ENCODE results near the gene LYSET.
"Not testable (repeated sequence)": the region's sequence is repeated elsewhere in the genome, so short reads cannot be mapped to it uniquely, and the experiment has no call there.

The LYSET gene

DNA sequence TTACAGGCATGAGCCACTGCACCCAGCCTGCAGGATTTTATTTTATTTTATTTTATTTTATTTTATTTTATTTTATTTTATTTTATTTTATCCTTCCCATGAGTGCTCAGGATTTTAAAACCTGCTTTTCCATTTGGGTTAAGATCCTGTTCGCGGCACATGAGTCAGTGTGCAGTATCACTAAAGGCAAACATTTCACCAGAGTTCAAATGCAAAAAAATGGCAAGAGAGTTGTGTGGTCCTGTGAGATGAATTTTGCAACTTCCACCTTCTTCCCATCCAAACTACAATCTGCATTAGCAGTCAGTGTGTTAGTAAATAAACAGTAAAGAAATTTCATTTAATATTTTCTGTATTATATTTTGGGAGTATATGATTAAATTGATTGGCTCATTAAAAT is 29.4 kb upstream of the LYSET start:
- Histone ChIP-seq H3K36me3 (ENCODE audit: control insufficient read depth, insufficient read depth, low read length) (no peaks in the 10 kb centered on the region), H3K27ac (ENCODE audit: low read depth, low read length, severe bottlenecking) (no peak overlapping the region), H3K4me3 (ENCODE audit: extremely low read depth, insufficient read depth, low read length, poor library complexity, severe bottlenecking) (no peak overlapping the region), H3K9me3 (ENCODE audit: control insufficient read depth, low read length) (no peaks in the 10 kb centered on the region), H3K4me1 (ENCODE audit: control insufficient read depth, insufficient read depth, low read length, poor library complexity, severe bottlenecking) (no peaks in the 10 kb centered on the region)
- WGBS, 2 experiments (ENCODE audit: insufficient coverage in 2 of 2) = no CpG with 5 or more reads among the region's 2 CpGs

DNA sequence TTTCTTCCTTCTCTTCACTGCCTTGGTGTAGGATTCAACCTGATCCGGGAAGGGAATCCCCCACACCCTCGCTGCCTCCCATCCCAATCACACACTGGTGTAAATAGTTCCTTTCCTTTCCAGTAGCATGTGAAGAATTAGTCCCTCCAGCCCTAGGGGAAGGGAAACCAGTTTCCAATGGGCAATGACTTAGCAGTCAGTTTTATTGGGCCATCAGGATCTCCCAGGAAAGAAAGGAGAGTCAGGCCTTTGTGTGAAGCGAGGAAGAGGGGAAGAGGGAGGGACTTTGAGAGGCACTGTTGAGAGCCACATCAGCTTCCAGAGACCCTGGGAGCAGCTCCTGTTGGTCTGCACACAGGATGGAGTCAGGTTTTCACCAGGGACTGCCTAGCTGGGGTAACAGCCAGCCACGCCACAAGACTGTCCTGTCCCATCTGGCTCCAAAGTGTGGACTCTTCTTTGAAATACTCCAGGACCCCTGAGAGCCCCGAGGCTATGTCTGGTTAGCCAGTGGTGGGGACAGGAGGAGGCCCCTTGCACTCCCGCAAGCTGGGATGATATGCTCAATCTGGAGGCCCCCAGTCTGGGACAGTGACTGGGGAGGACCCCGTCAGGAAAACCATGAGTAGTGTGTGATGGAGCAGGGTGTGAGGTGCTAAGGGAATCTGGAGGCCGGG is 28.3 kb upstream of the LYSET start:
- no peaks in the 10 kb centered on the region for H3K36me3 ChIP-seq (ENCODE audit: control insufficient read depth, insufficient read depth, low read length)
- WGBS, 2 experiments (ENCODE audit: insufficient coverage in 2 of 2) = 87 to 91% methylated on average over 4 of the region's 8 CpGs

DNA sequence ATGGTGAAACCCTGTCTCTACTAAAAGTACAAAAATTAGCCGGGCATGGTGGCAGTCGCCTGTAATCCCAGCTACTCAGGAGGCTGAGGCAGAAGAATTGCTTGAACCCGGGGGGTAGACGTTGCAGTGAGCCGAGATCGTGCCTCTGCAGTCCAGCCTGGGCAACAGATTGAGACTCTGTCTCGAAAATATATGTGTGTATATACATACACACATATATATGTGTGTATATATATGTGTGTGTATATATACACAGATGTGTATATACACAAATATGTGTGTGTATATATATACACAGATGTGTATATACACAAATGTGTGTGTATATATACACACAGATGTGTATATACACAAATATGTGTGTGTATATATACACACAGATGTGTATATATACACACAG is 26.8 kb upstream of the LYSET start:
- not testable (repeated sequence) for H3K4me3 ChIP-seq (ENCODE audit: extremely low read depth, insufficient read depth, low read length, poor library complexity, severe bottlenecking)
- WGBS, 2 experiments (ENCODE audit: insufficient coverage in 2 of 2) = 87 to 88% methylated on average over 4 to 6 of the region's 7 CpGs

More for the DNA sequence above, 28.3 kb upstream of the LYSET start:
- Histone ChIP-seq H3K9me3 (ENCODE audit: control insufficient read depth, low read length) (no peaks in the 10 kb centered on the region), H3K4me3 (ENCODE audit: extremely low read depth, insufficient read depth, low read length, poor library complexity, severe bottlenecking) (no peak overlapping the region), H3K4me1 (ENCODE audit: control insufficient read depth, insufficient read depth, low read length, poor library complexity, severe bottlenecking) (no peaks in the 10 kb centered on the region), H3K27ac (ENCODE audit: low read depth, low read length, severe bottlenecking) (no peak overlapping the region)

DNA sequence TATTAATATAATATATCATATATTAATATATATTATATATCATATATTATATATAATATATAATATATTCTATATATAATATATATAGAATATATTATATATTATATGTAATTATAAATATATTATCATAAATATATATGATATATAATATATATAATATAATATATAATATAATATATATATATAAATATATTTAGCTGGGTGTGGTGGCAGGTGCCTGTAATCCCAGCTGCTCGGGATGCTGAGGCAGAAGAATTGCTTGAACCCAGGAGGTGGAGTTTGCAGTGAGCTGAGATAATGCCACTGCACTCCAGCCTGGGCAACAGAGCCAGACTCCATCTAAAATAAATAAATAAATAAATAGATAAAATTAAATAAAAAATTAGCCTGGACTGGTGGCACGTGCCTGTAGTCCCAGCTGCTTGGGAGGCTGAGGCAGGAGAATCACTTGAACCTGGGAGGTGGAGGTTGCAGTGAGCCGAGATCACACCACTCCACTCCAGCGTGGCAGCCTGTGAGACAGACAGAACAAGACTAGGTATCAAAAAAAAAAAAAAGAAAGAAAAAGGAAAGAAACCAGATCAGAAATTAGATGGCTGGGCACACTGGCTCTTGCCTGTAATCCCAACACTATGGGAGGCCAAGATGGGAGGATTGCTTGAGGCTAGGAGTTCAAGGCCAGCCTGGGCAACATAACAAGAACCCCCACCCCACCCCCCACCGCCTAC is 25.3 kb upstream of the LYSET start:
- not testable (repeated sequence) for H3K4me1 ChIP-seq (ENCODE audit: control insufficient read depth, insufficient read depth, low read length, poor library complexity, severe bottlenecking); H3K9me3 ChIP-seq (ENCODE audit: control insufficient read depth, low read length); H3K36me3 ChIP-seq (ENCODE audit: control insufficient read depth, insufficient read depth, low read length); H3K4me3 ChIP-seq (ENCODE audit: extremely low read depth, insufficient read depth, low read length, poor library complexity, severe bottlenecking); H3K27ac ChIP-seq (ENCODE audit: low read depth, low read length, severe bottlenecking)
- WGBS, 2 experiments (ENCODE audit: insufficient coverage in 2 of 2) = 100% methylated on average over 2 of the region's 5 CpGs; no CpG with 5 or more reads in 1 of the 2 experiments

More for the DNA sequence above, 26.8 kb upstream of the LYSET start:
- H3K27ac ChIP-seq (ENCODE audit: low read depth, low read length, severe bottlenecking); H3K4me1 ChIP-seq (ENCODE audit: control insufficient read depth, insufficient read depth, low read length, poor library complexity, severe bottlenecking); H3K36me3 ChIP-seq (ENCODE audit: control insufficient read depth, insufficient read depth, low read length); H3K9me3 ChIP-seq (ENCODE audit: control insufficient read depth, low read length): not testable (repeated sequence)

DNA sequence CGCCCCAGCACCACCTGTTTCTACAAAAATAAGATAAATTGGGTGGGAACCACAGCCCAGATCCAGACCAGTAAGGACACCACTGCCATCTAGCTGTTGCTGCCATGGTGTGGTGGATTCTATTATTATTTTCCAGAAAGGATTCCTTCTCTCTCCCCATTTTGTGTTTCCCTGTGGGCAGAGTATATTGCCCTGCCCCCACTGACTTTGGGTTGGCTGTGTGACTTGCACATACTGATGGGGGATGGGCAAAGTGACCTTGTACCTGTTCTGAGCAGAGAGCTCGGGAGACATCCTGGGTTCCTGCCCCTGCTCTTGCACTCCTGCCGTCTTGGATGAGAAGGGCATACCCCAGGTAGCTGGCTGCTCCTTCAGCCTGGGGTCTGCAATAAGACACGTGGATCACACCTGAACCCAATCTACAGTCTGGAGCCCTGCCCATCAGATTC is 24.7 kb upstream of the LYSET start:
- H3K4me1 ChIP-seq (ENCODE audit: control insufficient read depth, insufficient read depth, low read length, poor library complexity, severe bottlenecking) = no peaks in the 10 kb centered on the region
- no peaks in the 10 kb centered on the region for H3K36me3 ChIP-seq (ENCODE audit: control insufficient read depth, insufficient read depth, low read length)
- no peaks in the 10 kb centered on the region for H3K9me3 ChIP-seq (ENCODE audit: control insufficient read depth, low read length)
- 50 to 58% methylated on average over 3 of the region's 4 CpGs for WGBS, 2 experiments (ENCODE audit: insufficient coverage in 2 of 2)
- H3K4me3 ChIP-seq (ENCODE audit: extremely low read depth, insufficient read depth, low read length, poor library complexity, severe bottlenecking) = no peak overlapping the region
- H3K27ac ChIP-seq (ENCODE audit: low read depth, low read length, severe bottlenecking) = no peak overlapping the region

DNA sequence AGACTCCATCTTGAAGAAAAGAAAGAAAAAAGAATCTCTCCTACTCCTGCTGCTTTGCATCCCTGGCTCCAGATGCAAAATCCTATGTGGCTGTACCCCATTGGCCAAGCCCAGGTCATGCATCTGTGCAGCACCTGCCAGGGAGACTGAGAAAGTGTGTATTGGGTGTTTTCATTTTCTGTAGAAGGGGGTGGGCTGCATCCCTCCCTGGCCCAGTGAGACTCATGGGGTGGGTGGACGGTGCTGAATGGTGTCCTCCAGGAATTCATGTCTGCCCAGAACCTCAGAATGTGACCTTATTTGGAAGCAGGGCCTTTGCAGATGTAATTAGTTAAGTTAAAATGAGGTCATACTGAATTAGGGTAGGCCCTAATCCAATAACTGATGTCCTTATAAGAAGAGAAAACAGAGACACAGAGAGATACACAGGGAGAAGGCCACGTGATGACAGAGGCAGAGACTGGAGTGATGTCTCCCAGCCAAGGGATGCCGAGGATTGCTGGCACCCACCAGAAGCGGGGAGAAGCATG is 23.6 kb upstream of the LYSET start:
- H3K27ac ChIP-seq (ENCODE audit: low read depth, low read length, severe bottlenecking) = no peak overlapping the region
- 71 to 89% methylated on average over 4 of the region's 4 CpGs for WGBS, 2 experiments (ENCODE audit: insufficient coverage in 2 of 2)

DNA sequence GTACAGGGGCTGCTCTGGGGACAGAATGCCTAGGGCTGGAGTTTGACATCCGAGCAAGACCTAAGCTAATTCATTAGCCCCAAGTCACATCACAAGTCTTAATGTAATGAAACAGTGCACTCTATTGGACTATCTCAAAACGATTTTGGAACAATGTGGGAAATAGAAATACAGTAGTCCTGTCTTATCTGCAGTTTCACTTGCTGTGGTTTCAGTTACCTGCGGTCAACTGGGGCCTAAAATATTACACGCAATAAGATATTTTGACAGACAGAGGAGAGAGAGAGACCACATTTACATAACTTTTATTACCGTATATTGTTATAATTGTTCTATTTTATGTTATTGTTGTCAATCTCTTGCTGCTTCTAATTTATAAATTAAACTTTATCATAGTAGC is 21.6 kb upstream of the LYSET start:
- WGBS, 2 experiments (ENCODE audit: insufficient coverage in 2 of 2) = 83% methylated on average over 1 of the region's 5 CpGs; no CpG with 5 or more reads in 1 of the 2 experiments
- Histone ChIP-seq H3K9me3 (ENCODE audit: control insufficient read depth, low read length) (no peaks in the 10 kb centered on the region), H3K4me3 (ENCODE audit: extremely low read depth, insufficient read depth, low read length, poor library complexity, severe bottlenecking) (no peak overlapping the region), H3K4me1 (ENCODE audit: control insufficient read depth, insufficient read depth, low read length, poor library complexity, severe bottlenecking) (no peaks in the 10 kb centered on the region), H3K27ac (ENCODE audit: low read depth, low read length, severe bottlenecking) (no peak overlapping the region), H3K36me3 (ENCODE audit: control insufficient read depth, insufficient read depth, low read length) (no peaks in the 10 kb centered on the region)

More for the DNA sequence above, 23.6 kb upstream of the LYSET start:
- H3K36me3 ChIP-seq (ENCODE audit: control insufficient read depth, insufficient read depth, low read length) = no peaks in the 10 kb centered on the region
- no peak overlapping the region for H3K4me3 ChIP-seq (ENCODE audit: extremely low read depth, insufficient read depth, low read length, poor library complexity, severe bottlenecking)
- H3K9me3 ChIP-seq (ENCODE audit: control insufficient read depth, low read length) = no peaks in the 10 kb centered on the region
- no peaks in the 10 kb centered on the region for H3K4me1 ChIP-seq (ENCODE audit: control insufficient read depth, insufficient read depth, low read length, poor library complexity, severe bottlenecking)

DNA sequence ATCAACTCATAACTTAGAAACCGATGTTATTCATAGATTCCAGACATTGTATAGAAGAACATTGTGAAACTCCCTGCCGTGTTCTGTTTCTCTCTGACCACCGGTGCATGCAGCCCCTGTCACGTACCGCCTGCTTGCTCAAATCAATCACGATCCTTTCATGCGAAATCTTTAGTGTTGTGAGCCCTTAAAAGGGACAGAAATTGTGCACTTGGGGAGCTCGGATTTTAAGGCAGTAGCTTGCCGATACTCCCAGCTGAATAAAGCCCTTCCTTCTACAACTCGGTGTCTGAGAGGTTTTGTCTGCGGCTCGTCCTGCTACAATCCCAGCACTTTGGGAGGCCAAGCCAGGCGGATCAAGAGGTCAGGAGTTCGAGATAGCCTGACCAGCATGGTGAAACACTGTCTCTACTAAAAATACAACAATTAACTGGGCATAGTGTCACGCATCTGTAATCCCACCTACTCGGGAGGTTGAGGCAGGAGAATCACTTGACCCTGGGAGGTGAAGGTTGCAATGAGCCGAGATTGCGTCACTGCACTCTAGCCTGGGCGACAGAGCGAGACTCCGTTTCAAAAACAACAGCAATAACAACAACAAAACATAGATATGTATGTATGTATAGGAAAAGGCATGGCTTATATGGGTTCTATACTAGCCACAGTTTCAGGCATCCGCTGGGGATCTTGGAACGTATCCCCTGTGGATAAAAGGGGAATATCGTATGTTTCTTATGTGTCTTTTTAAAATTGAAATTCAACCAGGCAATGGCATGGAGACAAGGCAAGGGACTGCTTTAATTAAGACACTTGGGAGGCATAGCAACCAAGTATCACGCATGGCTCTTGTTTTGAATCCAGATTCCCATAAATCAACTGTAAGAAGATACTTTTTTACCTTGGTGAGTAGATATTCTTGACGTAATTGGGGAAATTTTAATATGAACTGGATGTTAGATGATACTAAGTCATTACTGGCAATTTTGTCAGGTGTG is 19.5 kb upstream of the LYSET start:
- H3K4me1 ChIP-seq (ENCODE audit: control insufficient read depth, insufficient read depth, low read length, poor library complexity, severe bottlenecking); H3K9me3 ChIP-seq (ENCODE audit: control insufficient read depth, low read length); H3K36me3 ChIP-seq (ENCODE audit: control insufficient read depth, insufficient read depth, low read length); H3K4me3 ChIP-seq (ENCODE audit: extremely low read depth, insufficient read depth, low read length, poor library complexity, severe bottlenecking); H3K27ac ChIP-seq (ENCODE audit: low read depth, low read length, severe bottlenecking): not testable (repeated sequence)
- 89 to 92% methylated on average over 13 to 15 of the region's 26 CpGs for WGBS, 2 experiments (ENCODE audit: insufficient coverage in 2 of 2)

DNA sequence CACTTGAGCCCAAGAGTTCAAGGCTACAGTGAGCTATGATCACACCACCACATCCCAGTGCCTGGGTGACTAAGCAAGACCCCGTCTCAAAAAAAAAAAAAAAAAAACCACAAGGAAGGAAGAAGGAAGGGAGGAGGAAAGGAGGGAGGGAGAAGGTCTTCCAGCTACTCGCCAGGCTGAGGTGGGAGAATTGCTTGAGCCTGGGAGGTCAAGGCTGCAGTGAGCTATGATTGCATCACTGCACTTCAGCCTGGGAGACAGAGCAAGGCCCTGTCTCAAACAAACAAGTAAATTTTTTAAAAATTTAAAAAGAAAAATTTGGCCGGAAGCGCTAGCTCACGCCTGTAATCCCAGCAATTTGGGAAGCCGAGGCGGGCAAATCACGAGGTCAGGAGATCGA is 16.5 kb upstream of the LYSET start:
- WGBS, 2 experiments (ENCODE audit: insufficient coverage in 2 of 2) = 93 to 96% methylated on average over 7 to 8 of the region's 9 CpGs
- H3K36me3 ChIP-seq (ENCODE audit: control insufficient read depth, insufficient read depth, low read length) = not testable (repeated sequence)

DNA sequence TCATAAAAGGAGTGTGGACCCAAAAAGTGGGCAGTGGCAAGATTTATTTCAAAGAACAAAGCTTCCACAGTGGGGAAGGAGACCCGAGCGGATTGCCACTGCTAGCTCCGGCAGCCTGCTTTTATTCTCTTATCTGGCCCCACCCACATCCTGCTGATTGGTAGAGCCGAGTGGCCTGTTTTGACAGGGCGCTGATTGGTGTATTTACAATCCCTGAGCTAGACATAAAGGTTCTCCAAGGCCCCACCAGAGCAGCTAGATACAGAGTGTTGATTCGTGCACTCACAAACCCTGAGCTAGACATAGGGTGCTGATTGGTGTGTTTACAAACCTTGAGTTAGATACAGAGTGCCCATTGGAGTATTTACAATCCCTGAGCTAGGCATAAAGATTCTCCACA is 15.5 kb upstream of the LYSET start:
- H3K36me3 ChIP-seq (ENCODE audit: control insufficient read depth, insufficient read depth, low read length); H3K4me3 ChIP-seq (ENCODE audit: extremely low read depth, insufficient read depth, low read length, poor library complexity, severe bottlenecking); H3K27ac ChIP-seq (ENCODE audit: low read depth, low read length, severe bottlenecking); H3K9me3 ChIP-seq (ENCODE audit: control insufficient read depth, low read length); H3K4me1 ChIP-seq (ENCODE audit: control insufficient read depth, insufficient read depth, low read length, poor library complexity, severe bottlenecking): not testable (repeated sequence)
- 83% methylated on average over 1 of the region's 6 CpGs; no CpG with 5 or more reads in 1 of the 2 experiments for WGBS, 2 experiments (ENCODE audit: insufficient coverage in 2 of 2)

More for the DNA sequence above, 16.5 kb upstream of the LYSET start:
- not testable (repeated sequence) for H3K27ac ChIP-seq (ENCODE audit: low read depth, low read length, severe bottlenecking); H3K4me1 ChIP-seq (ENCODE audit: control insufficient read depth, insufficient read depth, low read length, poor library complexity, severe bottlenecking); H3K4me3 ChIP-seq (ENCODE audit: extremely low read depth, insufficient read depth, low read length, poor library complexity, severe bottlenecking); H3K9me3 ChIP-seq (ENCODE audit: control insufficient read depth, low read length)

All from mesodermal cell (in vitro differentiated cells).